ENCODE results near the gene PDE11A.

DNA sequence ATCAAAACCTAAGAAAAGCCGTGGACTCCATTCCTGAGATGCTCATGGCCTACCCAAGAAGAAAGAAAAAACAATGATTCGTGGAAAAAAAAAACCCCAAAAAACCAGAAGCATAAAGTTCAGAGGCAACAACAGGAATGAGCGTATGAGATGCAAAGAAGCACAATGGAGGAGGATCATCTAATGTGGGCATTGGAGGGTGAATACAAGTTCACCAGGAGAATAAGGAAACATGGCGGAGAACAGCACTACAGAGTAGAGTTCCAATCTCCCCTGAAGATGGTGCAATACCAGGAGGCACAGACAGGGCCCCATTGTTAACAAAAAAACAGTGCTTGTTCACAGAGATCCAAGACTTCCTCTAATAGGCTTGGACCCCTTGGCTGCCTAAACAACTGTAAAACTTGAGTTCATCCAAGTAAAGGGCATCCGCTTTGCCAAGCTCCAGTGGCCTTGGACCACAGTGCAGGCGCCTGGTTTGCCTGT lies 337.2 kb downstream of the PDE11A start:
- TF ChIP-seq POLR2A (IDR thresholded peaks at IDR 0.05), result no peak
- TF ChIP-seq, protein P1, sequence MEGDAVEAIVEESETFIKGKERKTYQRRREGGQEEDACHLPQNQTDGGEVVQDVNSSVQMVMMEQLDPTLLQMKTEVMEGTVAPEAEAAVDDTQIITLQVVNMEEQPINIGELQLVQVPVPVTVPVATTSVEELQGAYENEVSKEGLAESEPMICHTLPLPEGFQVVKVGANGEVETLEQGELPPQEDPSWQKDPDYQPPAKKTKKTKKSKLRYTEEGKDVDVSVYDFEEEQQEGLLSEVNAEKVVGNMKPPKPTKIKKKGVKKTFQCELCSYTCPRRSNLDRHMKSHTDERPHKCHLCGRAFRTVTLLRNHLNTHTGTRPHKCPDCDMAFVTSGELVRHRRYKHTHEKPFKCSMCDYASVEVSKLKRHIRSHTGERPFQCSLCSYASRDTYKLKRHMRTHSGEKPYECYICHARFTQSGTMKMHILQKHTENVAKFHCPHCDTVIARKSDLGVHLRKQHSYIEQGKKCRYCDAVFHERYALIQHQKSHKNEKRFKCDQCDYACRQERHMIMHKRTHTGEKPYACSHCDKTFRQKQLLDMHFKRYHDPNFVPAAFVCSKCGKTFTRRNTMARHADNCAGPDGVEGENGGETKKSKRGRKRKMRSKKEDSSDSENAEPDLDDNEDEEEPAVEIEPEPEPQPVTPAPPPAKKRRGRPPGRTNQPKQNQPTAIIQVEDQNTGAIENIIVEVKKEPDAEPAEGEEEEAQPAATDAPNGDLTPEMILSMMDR (IDR thresholded peaks at IDR 0.05 in 4 of 5, conservative IDR thresholded peaks at IDR 0.05 in 1 of 5), result no peak
